DND-41 (cell line): ENCODE results near the gene OBSCN.

Source experiments
- CTCF ChIP-seq: IDR thresholded peaks from 2 replicates; pipeline ENCODE4 v1.5.1; 2012; ENCODE audit warnings: borderline replicate concordance, low read length, moderate library complexity, mild to moderate bottlenecking; ENCODE audit not compliant: poor library complexity, severe bottlenecking; ENCODE audit errors: extremely low read depth
- EZH2 ChIP-seq: IDR thresholded peaks from 3 replicates; pipeline ENCODE4 v1.6.1; 2012; ENCODE audit warnings: borderline replicate concordance, low read depth, mild to moderate bottlenecking, moderate library complexity, low read length, inconsistent platforms; ENCODE audit not compliant: severe bottlenecking

DNA sequence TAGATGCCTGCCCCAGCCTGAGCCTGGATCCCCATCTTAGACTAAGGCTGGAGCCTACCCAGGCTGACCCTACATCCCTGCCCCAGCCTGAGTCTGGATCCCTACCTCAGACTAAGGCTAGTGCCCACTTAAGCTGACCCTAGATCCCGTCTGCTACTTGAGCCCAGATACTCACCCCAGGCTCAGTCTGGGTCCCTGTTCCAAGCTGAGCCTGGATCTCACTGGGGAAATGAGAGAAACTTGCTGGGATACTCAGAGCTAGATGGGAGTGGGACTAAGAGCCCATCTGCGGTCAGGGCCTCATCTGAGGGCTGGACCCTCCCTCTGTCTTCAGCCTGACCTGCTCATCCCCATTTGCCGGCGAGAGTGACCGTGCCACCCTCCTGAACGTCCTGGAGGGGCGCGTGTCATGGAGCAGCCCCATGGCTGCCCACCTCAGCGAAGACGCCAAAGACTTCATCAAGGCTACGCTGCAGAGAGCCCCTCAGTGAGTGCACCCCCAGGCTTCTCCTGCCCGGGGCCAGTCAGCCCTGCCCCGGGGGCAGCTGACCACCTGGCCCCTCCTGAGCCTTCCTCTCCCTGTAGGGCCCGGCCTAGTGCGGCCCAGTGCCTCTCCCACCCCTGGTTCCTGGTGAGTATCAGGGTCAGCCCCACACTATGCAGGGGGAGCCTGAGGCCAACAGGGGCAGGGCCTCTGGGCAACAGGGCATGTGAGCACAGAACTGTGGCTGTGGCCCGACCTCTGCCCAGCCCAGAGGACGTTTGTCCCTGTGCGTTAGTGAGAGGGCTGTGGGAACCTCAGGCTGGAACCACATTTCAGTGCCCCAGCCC is 162.0 kb downstream of the OBSCN start:
- TF ChIP-seq CTCF (no peak), EZH2 (no peak)
